Adipose tissue (tissue), 3 donors: ENCODE results near the gene NAALADL2. TPM values are rescaled to one million over a fixed set of nuclear protein-coding genes. Genes with fewer than 3 reads are reported as not detected.
"Not testable (repeated sequence)": the region's sequence is repeated elsewhere in the genome, so short reads cannot be mapped to it uniquely, and the experiment has no call there.

Source experiments
- H3K27ac ChIP-seq: one replicate; pipeline ENCODE4 v1.5.1; 2013; ENCODE audit warnings: low read depth, low read length
- WGBS, 3 donors: extraction: QIAGEN DNeasy Blood & Tissue Kit; methylation state at CpG; one replicate each; pipeline ENCODE4 v1.1.7; 2013; 5-methylcytosine and 5-hydroxymethylcytosine counted together
- polyA plus RNA-seq, 3 donors: library from polyadenylated mRNA; stranded (reverse); fragments of 200-250 nt; gene quantifications; one replicate each; pipeline ENCODE4 v1.2.3, GENCODE V29; 2013
- donor health status: healthy with polysubstance abuse.
- donor health status: Bipolar disorder and iron deficiency.
- donor health status: healthy.

Gene NAALADL2
- polyA plus RNA-seq, 3 donors: 0.67 to 2.1 (median 0.91) TPM

DNA sequence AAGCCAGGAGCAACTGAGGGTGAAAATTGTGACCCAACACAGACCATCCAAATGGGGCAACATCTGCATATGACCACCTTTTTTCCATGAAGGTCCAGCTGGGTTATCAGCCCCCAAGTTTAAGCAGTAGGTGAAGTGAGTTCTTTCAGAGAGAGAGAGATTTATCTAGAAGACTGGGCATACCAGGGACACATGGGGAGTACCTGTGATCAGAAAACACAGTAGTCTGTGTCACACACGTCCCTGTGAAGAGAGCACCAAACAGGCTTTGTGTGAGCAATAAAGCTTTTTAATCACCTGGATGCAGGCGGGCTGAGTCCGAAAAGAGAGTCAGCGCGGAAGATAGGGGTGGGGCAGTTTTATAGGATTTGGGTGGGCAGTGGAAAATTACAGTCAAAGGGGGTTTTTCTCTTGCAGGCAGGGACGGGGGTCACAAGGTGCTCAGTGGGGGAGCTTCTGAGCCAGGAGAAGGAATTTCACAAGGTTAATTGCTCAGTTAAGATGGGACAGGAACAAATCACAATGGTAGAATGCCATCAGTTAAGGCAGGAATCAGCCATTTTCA lies 966.0 kb downstream of the NAALADL2 start:
- 85 to 92% (median 91%) methylated on average over 6 of the region's 6 CpGs for WGBS, 3 donors
- not testable (repeated sequence) for H3K27ac ChIP-seq

DNA sequence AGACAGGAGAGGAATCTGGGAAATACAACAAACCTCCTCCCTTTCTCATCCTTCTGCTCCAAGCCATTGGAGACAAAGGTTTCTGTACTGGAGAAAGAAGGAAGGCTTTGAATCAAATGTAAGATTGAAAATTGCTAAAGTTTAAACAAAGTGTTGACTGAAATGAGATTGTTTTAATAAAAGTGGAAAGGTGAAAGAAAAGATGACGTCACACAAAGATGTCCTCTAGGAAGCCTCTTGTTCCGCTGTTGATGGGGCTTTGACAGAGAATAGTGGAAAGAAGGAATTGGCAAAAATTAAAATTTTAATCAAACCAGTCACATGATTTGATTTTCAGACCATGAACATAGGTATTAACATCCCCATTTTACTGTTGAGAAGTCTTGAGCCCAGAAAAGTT lies 967.6 kb downstream of the NAALADL2 start:
- 93 to 94% (median 93%) methylated on average over 2 of the region's 2 CpGs for WGBS, 3 donors
- H3K27ac ChIP-seq: no peak overlapping the region

DNA sequence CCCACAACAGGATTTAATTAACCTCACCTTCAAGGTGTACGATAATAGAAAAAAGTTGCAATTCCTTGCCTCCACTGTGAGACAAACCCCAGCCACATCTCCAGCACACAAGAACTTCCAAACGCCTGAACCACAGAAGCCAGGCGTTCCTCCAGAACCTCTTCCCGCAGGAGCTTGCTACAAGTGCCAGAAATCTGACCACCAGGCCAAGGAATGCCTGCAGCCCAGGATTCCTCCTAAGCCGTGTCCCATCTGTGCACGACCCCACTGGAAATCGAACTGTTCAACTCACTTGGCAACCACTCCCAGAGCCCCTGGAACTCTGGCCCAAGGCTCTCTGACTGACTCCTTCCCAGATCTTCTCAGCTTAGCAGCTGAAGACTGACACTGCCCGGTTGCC lies 970.7 kb downstream of the NAALADL2 start:
- H3K27ac ChIP-seq: not testable (repeated sequence)
- 78 to 89% (median 83%) methylated on average over 8 of the region's 8 CpGs for WGBS, 3 donors

DNA sequence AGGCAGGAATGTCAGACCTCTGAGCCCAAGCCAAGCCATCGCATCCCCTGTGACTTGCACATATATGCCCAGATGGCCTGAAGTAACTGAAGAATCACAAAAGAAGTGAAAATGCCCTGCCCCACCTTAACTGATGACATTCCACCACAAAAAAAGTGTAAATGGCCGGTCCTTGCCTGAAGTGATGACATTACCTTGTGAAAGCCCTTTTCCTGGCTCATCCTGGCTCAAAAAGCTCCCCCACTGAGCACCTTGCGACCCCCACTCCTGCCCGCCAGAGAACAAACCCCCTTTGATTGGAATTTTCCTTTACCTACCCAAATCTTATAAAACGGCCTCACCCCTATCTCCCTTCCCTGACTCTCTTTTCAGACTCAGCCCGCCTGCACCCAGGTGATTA lies 976.6 kb downstream of the NAALADL2 start:
- 76 to 86% (median 84%) methylated on average over 6 of the region's 6 CpGs for WGBS, 3 donors
- not testable (repeated sequence) for H3K27ac ChIP-seq

DNA sequence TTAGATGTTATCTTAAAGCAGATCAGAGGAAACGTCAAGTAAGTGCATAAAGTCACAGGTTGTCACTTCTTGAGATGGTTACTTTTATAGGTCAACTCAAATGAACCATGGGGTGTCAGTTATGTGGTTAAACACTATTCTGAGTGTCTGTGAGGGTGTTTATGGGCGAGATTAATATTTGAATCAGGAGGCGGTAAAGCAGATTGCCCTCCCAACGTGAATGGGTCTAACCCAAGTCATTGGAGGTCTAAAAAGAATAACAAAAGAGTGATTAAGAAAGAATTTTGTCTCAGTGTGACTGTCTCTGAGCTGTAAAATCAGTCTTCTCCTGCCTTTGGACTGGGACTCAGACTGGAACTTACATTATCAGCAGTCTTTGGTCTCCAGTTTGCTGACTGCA lies 977.5 kb downstream of the NAALADL2 start:
- WGBS, 3 donors: 69 to 77% (median 74%) methylated on average over 4 of the region's 4 CpGs
- no peak overlapping the region for H3K27ac ChIP-seq

DNA sequence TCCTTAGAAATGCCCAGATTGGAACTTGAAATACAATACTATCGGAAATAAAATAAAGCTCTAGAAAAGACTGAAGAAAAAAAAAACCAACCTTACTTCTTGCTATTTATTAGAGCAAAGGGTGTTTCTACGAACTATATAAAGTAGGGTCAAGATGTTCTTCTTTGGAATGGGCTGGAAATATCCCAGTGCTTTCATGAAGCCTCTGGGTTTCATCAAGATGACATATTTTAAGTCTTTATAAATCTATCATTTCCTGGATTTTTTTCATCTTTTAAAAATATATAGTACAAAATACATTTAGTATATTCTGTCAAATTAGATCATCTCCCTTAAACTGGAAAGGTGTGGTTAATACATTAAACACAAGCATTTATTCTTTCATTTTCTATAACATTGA lies 978.8 kb downstream of the NAALADL2 start:
- WGBS, 3 donors: 62 to 81% (median 65%) methylated on average over 2 of the region's 2 CpGs
- H3K27ac ChIP-seq: no peak overlapping the region

DNA sequence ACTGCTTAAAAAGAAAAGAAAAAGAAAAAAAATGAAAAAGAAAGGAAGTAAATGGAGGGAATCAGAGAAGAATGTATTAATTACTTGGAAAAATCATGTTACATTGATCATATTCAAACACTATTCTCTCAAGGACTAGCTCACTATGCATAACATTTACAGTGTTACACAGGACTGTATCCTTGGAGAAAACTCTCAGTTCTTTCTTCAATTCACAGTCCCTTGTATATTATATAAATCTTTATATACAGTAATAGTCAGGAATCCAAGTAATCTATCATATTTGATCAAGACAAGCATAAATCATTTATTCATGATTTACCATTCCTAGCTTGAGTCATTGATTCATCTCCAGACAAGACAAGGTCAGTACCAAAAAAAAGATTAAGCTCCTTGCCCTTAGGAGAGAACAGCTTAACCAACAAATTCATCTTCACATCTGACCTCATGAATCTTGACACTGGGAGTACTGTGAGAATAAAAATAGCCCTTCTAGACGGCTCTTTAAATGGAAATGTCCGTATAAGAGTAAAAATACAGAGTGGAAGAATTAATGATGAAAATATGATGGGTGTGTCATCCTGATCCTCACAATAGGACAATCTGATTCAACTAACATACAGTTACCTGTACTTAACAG lies 980.4 kb downstream of the NAALADL2 start:
- 63 to 74% (median 72%) methylated on average over 2 of the region's 2 CpGs for WGBS, 3 donors
- no peak overlapping the region for H3K27ac ChIP-seq

DNA sequence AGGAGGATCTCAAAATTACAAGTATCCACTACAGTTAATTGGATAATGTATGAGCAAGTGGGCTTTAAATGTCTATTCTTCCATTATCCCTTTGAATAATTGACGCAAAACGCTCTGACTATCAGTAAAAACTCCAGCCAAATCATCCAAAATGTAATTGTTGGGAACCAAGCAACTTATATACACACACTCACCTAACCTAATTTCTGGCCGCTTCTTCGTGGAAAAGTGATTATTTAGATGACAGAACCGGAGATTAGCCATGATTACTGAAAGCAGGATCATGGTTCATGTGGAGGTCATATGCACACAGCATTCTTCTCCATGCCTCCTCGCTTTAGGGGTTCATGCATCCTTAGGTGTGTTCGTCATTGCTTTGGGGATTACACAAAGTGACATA lies 992.4 kb downstream of the NAALADL2 start:
- WGBS, 3 donors: 69 to 83% (median 74%) methylated on average over 7 of the region's 7 CpGs
- no peak overlapping the region for H3K27ac ChIP-seq

DNA sequence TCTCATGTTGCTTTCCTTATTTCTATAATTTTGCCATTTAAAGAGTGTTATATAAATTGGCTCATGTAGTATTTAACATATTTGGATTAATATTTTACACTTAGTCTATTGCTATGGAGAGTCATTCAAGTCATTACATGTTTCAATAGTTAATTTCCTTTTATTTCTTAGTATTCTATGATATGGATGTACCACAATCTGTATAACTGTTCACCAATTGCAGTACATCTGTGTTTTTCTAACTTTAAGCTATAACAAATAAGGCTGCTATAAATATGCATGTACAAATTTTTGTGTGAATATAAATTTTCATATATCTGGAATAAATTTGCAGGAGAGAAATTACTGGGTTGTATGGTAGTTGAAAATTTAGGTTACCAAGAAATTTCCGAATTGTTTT lies 993.4 kb downstream of the NAALADL2 start:
- no peak overlapping the region for H3K27ac ChIP-seq
- WGBS, 3 donors: 74 to 85% (median 79%) methylated on average over 1 of the region's 1 CpG

DNA sequence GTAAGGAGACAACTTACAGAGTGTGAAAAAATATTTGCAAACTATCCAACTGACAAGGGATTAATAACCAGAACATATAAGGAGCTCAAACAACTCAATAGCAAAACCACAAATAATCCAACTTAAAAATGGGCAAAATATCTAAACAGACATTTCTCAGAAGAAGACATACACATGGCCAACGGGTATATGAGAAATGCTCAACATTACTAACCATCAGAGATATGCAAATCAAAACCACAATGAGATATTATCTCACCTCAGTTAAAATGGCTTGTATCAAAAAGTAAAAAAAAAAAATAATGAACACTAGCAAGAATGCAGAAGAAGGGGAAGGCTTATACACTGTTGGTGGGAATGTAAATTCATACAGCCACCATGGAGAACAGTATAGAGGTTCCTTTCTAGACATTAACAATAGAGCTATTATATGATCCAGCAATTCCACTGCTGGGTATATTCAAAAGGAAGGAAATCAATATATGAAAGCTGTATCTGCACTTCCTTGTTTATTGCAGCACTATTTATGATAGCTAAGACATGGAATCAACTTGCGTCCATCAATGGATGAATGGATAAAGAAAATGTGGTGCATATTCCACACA lies 998.6 kb downstream of the NAALADL2 start:
- WGBS, 3 donors: 74 to 86% (median 79%) methylated on average over 2 of the region's 2 CpGs
- H3K27ac ChIP-seq: no peak overlapping the region
